IMR-90 (cell line): Measurements from ENCODE around the gene SYTL4.

Experiments used
- CEBPB ChIP-seq: IDR thresholded peaks from 2 replicates; pipeline ENCODE4 v1.6.1; 2012; ENCODE audit warnings: low read depth, low read length, improper control_type of control experiment
- ELK1 ChIP-seq: fragments of 150-350 bp; IDR thresholded peaks from 2 replicates; pipeline ENCODE4 v1.6.1; 2016; ENCODE audit warnings: low read depth, mild to moderate bottlenecking, low read length, moderate library complexity, borderline replicate concordance
- MAZ ChIP-seq: IDR thresholded peaks from 2 replicates; pipeline ENCODE4 v1.6.1; 2012; ENCODE audit warnings: low read depth, mild to moderate bottlenecking, low read length, improper control_type of control experiment, moderate library complexity, borderline replicate concordance
- POLR2A ChIP-seq: IDR thresholded peaks from 2 replicates; pipeline ENCODE4 v1.6.1; 2012; ENCODE audit warnings: mild to moderate bottlenecking, low read depth, low read length
- RAD21 ChIP-seq: IDR thresholded peaks from 2 replicates; pipeline ENCODE4 v1.6.1; 2012; ENCODE audit warnings: low read length, improper control_type of control experiment
- RFX5 ChIP-seq: IDR thresholded peaks from 2 replicates; pipeline ENCODE4 v1.8.0; 2012; ENCODE audit warnings: low read depth, mild to moderate bottlenecking, low read length, moderate library complexity
- TF ChIP-seq, protein P1 (sequence below): fragments of 150-350 bp; IDR thresholded peaks from 2 replicates; pipeline ENCODE4 v1.6.1; 2017; ENCODE audit warnings: mild to moderate bottlenecking, antibody characterized with exemption, low read length, low read depth
- TF ChIP-seq, protein P2 (sequence below): conservative IDR thresholded peaks from 2 replicates; pipeline ENCODE4 v1.5.1; 2012; ENCODE audit warnings: mild to moderate bottlenecking, low read depth, low read length, improper control_type of control experiment

DNA sequence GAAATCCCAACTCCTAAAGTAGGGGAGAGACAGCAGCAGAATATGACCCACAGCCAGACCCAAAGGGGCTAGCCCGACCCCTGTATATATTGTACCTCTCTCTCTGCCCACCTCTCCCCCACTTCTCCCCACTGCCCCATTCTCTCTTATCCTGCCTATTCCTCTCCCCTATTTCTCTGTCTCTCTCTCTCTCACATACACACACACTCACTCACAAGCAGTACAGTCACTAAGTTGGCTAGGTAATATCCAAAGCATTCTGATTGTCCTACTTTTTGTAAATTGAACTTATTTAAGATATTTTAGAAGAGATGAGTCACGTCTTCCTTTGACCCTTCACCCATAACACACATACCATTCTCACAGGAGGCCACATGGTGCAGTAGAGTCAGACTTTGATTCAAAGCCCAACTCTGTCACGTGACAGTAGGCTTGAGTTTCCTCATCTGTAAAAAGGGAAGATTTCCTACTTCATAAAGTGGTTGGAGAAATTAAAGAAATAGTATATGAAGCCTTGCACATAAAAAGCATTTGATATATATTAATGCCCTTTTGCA is 58.4 kb downstream of the SYTL4 start:
- no peak for TF ChIP-seq RAD21
- TF ChIP-seq, protein P1, sequence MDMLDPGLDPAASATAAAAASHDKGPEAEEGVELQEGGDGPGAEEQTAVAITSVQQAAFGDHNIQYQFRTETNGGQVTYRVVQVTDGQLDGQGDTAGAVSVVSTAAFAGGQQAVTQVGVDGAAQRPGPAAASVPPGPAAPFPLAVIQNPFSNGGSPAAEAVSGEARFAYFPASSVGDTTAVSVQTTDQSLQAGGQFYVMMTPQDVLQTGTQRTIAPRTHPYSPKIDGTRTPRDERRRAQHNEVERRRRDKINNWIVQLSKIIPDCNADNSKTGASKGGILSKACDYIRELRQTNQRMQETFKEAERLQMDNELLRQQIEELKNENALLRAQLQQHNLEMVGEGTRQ = peak; percentile 96
- no peak for TF ChIP-seq POLR2A
- TF ChIP-seq, protein P2, sequence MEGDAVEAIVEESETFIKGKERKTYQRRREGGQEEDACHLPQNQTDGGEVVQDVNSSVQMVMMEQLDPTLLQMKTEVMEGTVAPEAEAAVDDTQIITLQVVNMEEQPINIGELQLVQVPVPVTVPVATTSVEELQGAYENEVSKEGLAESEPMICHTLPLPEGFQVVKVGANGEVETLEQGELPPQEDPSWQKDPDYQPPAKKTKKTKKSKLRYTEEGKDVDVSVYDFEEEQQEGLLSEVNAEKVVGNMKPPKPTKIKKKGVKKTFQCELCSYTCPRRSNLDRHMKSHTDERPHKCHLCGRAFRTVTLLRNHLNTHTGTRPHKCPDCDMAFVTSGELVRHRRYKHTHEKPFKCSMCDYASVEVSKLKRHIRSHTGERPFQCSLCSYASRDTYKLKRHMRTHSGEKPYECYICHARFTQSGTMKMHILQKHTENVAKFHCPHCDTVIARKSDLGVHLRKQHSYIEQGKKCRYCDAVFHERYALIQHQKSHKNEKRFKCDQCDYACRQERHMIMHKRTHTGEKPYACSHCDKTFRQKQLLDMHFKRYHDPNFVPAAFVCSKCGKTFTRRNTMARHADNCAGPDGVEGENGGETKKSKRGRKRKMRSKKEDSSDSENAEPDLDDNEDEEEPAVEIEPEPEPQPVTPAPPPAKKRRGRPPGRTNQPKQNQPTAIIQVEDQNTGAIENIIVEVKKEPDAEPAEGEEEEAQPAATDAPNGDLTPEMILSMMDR = no peak
- no peak for TF ChIP-seq CEBPB
- no peak for TF ChIP-seq ELK1
- TF ChIP-seq MAZ = no peak
- no peak for TF ChIP-seq RFX5
